ENCODE results near the gene GGCT.

GRCh38 chr7:30533886-30534285, 29.3 kb upstream of the GGCT start:
- TF ChIP-seq CTCF (IDR thresholded peaks at IDR 0.05 in 8 of 11, conservative IDR thresholded peaks at IDR 0.05 in 3 of 11) (no peak), POLR2AphosphoS5 (IDR thresholded peaks at IDR 0.05) (no peak), POLR2A (IDR thresholded peaks at IDR 0.05) (no peak)

Measured in spleen (tissue), 7 donors.